Right ventricle myocardium inferior (tissue), 1 donor: ENCODE data around the gene ARSG. TPM values are rescaled to one million over a fixed set of nuclear protein-coding genes. Genes with fewer than 3 reads are reported as not detected.
"Not testable (repeated sequence)": the region's sequence is repeated elsewhere in the genome, so short reads cannot be mapped to it uniquely, and the experiment has no call there.

Experiments used
- ATAC-seq: fragments of 200-7000 bp; cut with Tn5 transposase; one replicate; pipeline ENCODE4 v1.9.1; 2020; ENCODE audit warnings: mild to moderate bottlenecking, moderate library complexity
- DNase-seq: peaks from one replicate; pipeline ENCODE4 v3.0.0; 2021; ENCODE audit errors: missing footprints
- intact Hi-C: fragments of 100-400 bp; cut with DNase I; formaldehyde crosslinking; loops from one replicate; pipeline ENCODE4 v1.11.0; 2022
- total RNA-seq: library from RNA; stranded (reverse); fragmentation: NEBNext Ultra II Directional; extraction: Animal tissue kit (Norgen Biotek cat#: 25700); gene quantifications from one replicate; pipeline ENCODE4 v1.2.1, GENCODE V29; 2021
- donor health status: DM: no; HTN: yes; CAD: no; lungs with severe emphysema.

Gene ARSG
- total RNA-seq, 1 donor from 2014 or later: 2.2 TPM

GRCh38 chr17:68352671-68353070 lies 61.4 kb downstream of the ARSG start:
- DNase-seq, ATAC-seq: not testable (repeated sequence)
- intact Hi-C loops: loop anchor here (5.0 kb wide), 1 partner anchor 45 kb away; no protein-coding TSS in a partner anchor

DNA sequence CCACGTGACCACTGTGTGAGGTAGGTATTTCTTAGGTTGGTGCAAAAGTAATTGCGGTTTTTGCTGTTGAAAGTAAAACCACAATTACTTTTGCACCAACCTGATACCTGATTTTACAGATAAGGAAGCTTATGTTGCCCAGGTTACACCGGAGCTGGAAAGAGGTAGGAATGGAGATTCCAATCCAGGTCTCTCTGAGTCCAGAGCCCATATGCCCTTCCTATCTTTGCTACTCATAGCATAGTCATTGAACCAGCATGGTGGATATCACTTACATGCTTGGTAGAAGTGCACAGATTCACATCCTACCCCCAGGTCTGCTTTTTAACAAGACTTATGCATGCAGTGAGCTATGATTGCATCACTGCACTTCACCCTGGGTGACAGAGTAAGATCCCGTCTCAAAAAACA lies 61.8 kb downstream of the ARSG start:
- DNase-seq: no peak
- no peak for ATAC-seq
- intact Hi-C loops: loop anchor here (5.0 kb wide), 1 partner anchor 44 kb away; no protein-coding TSS in a partner anchor

DNA sequence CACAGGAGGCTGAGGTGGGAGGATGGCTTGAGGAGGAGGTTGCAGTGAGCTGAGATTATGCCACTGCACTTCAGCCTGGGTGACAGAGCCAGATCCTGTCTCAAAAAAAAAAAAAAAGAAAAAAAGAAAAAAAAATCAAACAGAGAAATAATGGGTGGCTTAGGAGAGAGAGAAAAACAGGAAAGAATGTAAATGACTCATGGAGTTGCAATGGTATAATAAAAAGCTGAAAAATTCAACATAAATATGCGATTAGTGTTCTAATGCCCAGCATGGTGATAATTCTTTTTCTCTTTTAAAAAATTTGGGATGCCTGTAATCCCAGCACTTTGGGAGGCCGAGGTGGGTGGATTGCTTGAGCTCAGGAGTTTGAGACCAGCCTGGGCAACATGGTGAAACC lies 63.0 kb downstream of the ARSG start:
- intact Hi-C loops: loop anchor here (5.0 kb wide), 1 partner anchor 43 kb away; no protein-coding TSS in a partner anchor
- ATAC-seq: not testable (repeated sequence)

GRCh38 chr17:68355108-68355507 lies 63.8 kb downstream of the ARSG start:
- DNase-seq, ATAC-seq, intact Hi-C loops: not testable (repeated sequence)

More for the DNA sequence above, 63.0 kb downstream of the ARSG start:
- DNase-seq: not testable (repeated sequence)

DNA sequence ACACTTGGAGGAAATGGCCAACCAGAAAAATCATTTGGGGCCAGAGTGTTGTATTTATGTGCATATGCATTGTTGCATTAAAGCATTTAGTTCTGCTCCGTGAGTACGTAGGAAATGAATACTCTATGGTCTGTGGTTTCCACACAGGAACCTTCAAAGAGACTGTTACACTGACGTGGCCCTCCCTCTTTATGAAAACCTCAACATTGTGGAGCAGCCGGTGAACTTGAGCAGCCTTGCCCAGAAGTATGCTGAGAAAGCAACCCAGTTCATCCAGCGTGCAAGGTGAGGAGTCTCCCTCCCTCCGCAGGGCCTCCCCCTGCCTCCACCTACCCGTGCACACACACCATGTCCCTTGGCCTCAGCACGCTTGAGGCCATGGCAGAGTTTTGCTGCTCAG lies 65.2 kb downstream of the ARSG start:
- DNase-seq (no peak), ATAC-seq (no peak)
- intact Hi-C loops: no loop called here

GRCh38 chr17:68356949-68357455 lies 65.7 kb downstream of the ARSG start:
- DNase-seq (no peak), ATAC-seq (no peak)
- intact Hi-C loops: no loop called here

- no peak for DNase-seq
- intact Hi-C loops: no loop called here
- no peak for ATAC-seq
Measured at GRCh38 chr17:68357886-68358285, 66.6 kb downstream of the ARSG start.

GRCh38 chr17:68359791-68360535 lies 68.7 kb downstream of the ARSG start:
- ATAC-seq: no peak
- intact Hi-C loops: no loop called here
- DNase-seq: no peak

- intact Hi-C loops: no loop called here
- ATAC-seq (no peak), DNase-seq (no peak)
Measured at GRCh38 chr17:68365469-68365868, 74.2 kb downstream of the ARSG start.

GRCh38 chr17:68368387-68368786 lies 77.1 kb downstream of the ARSG start:
- DNase-seq (no peak), ATAC-seq (no peak)
- intact Hi-C loops: no loop called here

DNA sequence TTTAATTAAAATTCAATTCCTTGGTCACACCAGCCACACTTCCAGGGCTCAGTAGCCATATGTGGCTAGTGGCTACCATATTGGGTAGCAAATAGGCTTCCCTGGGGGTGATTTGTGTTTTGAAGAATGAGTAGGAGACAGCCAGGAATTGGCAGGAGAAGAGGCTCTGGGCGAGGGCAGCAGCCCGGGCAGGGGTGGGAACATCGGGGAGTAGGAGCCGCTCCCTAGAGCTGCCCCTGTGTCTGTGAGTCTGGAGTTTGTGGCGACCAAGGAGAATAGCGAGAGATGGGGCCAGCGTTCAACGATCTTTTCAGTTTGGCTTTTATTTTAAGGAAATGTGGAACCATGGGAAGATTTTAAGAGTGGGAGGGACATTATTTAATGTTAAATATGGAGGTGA lies 84.3 kb downstream of the ARSG start:
- intact Hi-C loops: loop anchor here (5.0 kb wide), 1 partner anchor 82 kb away; the partner anchor contains the start of gene WIPI1
- no peak for ATAC-seq

GRCh38 chr17:68376178-68376577 lies 84.9 kb downstream of the ARSG start:
- not testable (repeated sequence) for DNase-seq, ATAC-seq
- intact Hi-C loops: loop anchor here (5.0 kb wide), 1 partner anchor 81 kb away; the partner anchor contains the start of gene WIPI1

More for the DNA sequence above, 84.3 kb downstream of the ARSG start:
- no peak for DNase-seq

DNA sequence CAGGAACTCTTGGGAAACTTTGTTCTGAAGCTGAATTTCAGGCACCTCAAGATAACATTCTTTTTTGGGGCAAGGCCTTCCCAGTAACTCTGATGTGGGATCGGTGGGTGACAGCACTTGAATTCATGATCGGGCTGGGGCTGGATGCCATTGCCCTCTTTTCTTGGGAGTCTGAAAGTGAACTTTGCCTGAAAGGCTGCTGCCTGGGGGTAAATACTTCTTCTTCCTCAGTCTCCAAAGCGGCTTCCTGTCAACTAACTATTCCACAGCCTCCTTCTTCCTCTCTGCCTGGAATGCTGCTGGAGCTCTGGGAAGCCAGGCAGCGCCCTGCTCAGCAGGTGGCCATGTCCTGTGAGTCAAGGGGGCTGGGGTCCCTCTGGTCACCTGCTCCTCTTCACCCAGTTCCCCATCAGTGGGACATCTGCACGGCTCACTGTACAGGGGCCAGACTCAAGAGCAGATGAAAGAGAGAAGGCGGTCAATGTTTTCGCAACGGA lies 86.5 kb downstream of the ARSG start:
- ATAC-seq: no peak
- intact Hi-C loops: loop anchor here (5.0 kb wide), 1 partner anchor 79 kb away; the partner anchor contains the start of gene WIPI1

GRCh38 chr17:68378268-68379176 lies 87.2 kb downstream of the ARSG start:
- intact Hi-C loops: loop anchor here (5.0 kb wide), 1 partner anchor 79 kb away; the partner anchor contains the start of gene WIPI1
- peak; percentile 98 for DNase-seq
- peak; percentile 92 for ATAC-seq

More for the DNA sequence above, 86.5 kb downstream of the ARSG start:
- DNase-seq: no peak

DNA sequence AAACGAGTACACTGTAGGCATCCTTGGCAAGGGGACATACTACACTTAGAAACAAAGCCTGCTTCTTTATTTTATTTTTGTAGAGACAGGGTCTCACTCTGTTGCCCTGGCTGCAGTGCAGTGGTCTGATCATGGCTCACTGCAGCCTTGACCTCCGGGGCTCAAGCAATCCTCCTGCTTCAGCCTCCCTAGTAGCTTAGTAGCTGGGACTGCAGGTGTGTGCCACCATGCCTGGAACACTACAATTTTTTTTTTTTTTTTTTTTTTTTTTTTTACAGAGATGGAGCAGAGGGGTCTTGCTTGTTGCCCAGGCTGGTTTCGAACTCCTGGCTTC lies 87.8 kb downstream of the ARSG start:
- no peak for ATAC-seq
- no peak for DNase-seq
- intact Hi-C loops: loop anchor here (5.0 kb wide), 1 partner anchor 78 kb away; the partner anchor contains the start of gene WIPI1

- ATAC-seq (no peak), DNase-seq (no peak)
- intact Hi-C loops: loop anchor here (5.0 kb wide), 1 partner anchor 77 kb away; the partner anchor contains the start of gene WIPI1
Measured at GRCh38 chr17:68379692-68380677, 88.7 kb downstream of the ARSG start.

- DNase-seq (no peak), ATAC-seq (no peak)
- intact Hi-C loops: no loop called here
Measured at GRCh38 chr17:68381076-68381900, 90.0 kb downstream of the ARSG start.
